Endothelial cell of umbilical vein (primary cell): ENCODE results near the gene SLC6A19. TPM values are rescaled to one million over a fixed set of nuclear protein-coding genes. Genes with fewer than 3 reads are reported as not detected.

Source experiments
- BruUV-seq: library from RNA; stranded (reverse); fragments of 400-500 nt; replicated peaks from 2 replicates; lab custom pipeline; 2021; lab: Mats Ljungman, UMichigan
- CTCF ChIA-PET: fragments of 300-600, 350-600 bp; sonication (Branson Sonifier 250); formaldehyde crosslinking; loops from one replicate; lab custom pipeline; 2021; ENCODE audit warnings: antibody characterized with exemption, inconsistent platforms; lab: Charles Lee
- POLR2A ChIA-PET: fragments of 300-600, 350-600 bp; sonication (Branson Sonifier 250); formaldehyde crosslinking; loops from one replicate; lab custom pipeline; 2021; ENCODE audit warnings: antibody characterized with exemption, inconsistent platforms; lab: Charles Lee
- DNase-seq: peaks from one replicate; pipeline ENCODE4 v3.0.0-alpha.2; 2011; ENCODE audit warnings: low read depth, low spot score
- FAIRE-seq: peaks from 2 replicates; lab custom pipeline; 2011; peaks lifted over from hg19 to GRCh38; lab: Jason Lieb, UNC
- H2AFZ ChIP-seq: 2 replicates; pipeline ENCODE4 v1.6.0; 2012; ENCODE audit warnings: low read depth, low read length, control low read depth, inconsistent platforms
- H3K27ac ChIP-seq: 2 replicates; pipeline ENCODE4 v1.5.1; 2011; ENCODE audit warnings: low read depth, mild to moderate bottlenecking, control low read depth, low read length, moderate library complexity; ENCODE audit not compliant: insufficient read depth
- H3K27me3 ChIP-seq, 2 experiments: 2 replicates each; pipeline versions ENCODE4 v1.6.0 to v1.6.1; 2011; ENCODE audit warnings: low read length in 2 of 2, mixed read lengths in 1 of 2; ENCODE audit not compliant: control insufficient read depth in 2 of 2, insufficient read depth in 2 of 2
- H3K36me3 ChIP-seq, 2 experiments: 2 replicates in 1 of 2; 3 replicates in 1 of 2; pipeline ENCODE4 v1.5.1; 2011; ENCODE audit warnings: low read length in 2 of 2, mild to moderate bottlenecking in 1 of 2, moderate library complexity in 1 of 2; ENCODE audit not compliant: control insufficient read depth in 2 of 2, insufficient read depth in 2 of 2; ENCODE audit errors: extremely low read depth in 1 of 2
- H3K4me1 ChIP-seq: 3 replicates; pipeline ENCODE4 v1.5.1; 2011; ENCODE audit warnings: mild to moderate bottlenecking, low read length; ENCODE audit not compliant: control insufficient read depth, insufficient read depth; ENCODE audit errors: extremely low read depth
- H3K4me2 ChIP-seq: 2 replicates; pipeline ENCODE4 v1.6.1; 2011; ENCODE audit warnings: low read length, control low read depth, mixed read lengths; ENCODE audit not compliant: insufficient read depth
- H3K4me3 ChIP-seq, 3 experiments: fragments of 200-600 bp in 1 of 3; sonication (generic), shearing (Covaris generic) in 1 of 3; replicated peaks in 1 of 3; 2 replicates each; pipeline ENCODE4 v1.5.1; 2011 to 2016; ENCODE audit warnings: control low read depth in 3 of 3, low read length in 3 of 3, mild to moderate bottlenecking in 2 of 3, inconsistent platforms in 1 of 3, low read depth in 1 of 3, moderate library complexity in 1 of 3; ENCODE audit not compliant: insufficient read depth in 1 of 3
- H3K79me2 ChIP-seq: 2 replicates; pipeline ENCODE4 v1.6.0; 2012; ENCODE audit warnings: low read length, inconsistent platforms; ENCODE audit not compliant: control insufficient read depth, insufficient read depth
- H3K9ac ChIP-seq: replicated peaks from 2 replicates; pipeline ENCODE3; 2011; ENCODE audit warnings: low read length, control low read depth; ENCODE audit not compliant: insufficient read depth; ENCODE audit errors: extremely low read depth
- H3K9me1 ChIP-seq: replicated peaks from 3 replicates; pipeline ENCODE4 v1.6.0; 2011; ENCODE audit warnings: mild to moderate bottlenecking, low read length; ENCODE audit not compliant: control insufficient read depth, insufficient read depth; ENCODE audit errors: extremely low read depth
- H3K9me3 ChIP-seq: replicated peaks from 2 replicates; pipeline ENCODE4 v1.5.1; 2012; ENCODE audit warnings: low read length, inconsistent platforms; ENCODE audit not compliant: control insufficient read depth, insufficient read depth
- H4K20me1 ChIP-seq: replicated peaks from 2 replicates; pipeline ENCODE3; 2011; ENCODE audit warnings: mild to moderate bottlenecking, low read length; ENCODE audit not compliant: control insufficient read depth, insufficient read depth; ENCODE audit errors: extremely low read depth
- CTCF ChIP-seq, 2 donors: IDR thresholded peaks; 1 replicate in 1 of 2; 2 replicates in 1 of 2; pipeline ENCODE4 v1.5.1; 2011; ENCODE audit warnings: low read length in 2 of 2, mild to moderate bottlenecking in 2 of 2, moderate library complexity in 2 of 2, control low read depth in 1 of 2, inconsistent platforms in 1 of 2, low read depth in 1 of 2; ENCODE audit not compliant: insufficient read depth in 1 of 2; ENCODE audit errors: extremely low read depth in 1 of 2
- FOS ChIP-seq: IDR thresholded peaks from 2 replicates; pipeline ENCODE4 v1.6.1; 2011; ENCODE audit warnings: mild to moderate bottlenecking, low read length, moderate library complexity, borderline replicate concordance; ENCODE audit not compliant: insufficient read depth
- GATA2 ChIP-seq: IDR thresholded peaks from 2 replicates; pipeline ENCODE4 v1.7.0; 2011; ENCODE audit warnings: low read depth, mild to moderate bottlenecking, moderate library complexity, mixed read lengths, low read length; ENCODE audit not compliant: insufficient read length, insufficient read depth
- JUN ChIP-seq: IDR thresholded peaks from 2 replicates; pipeline ENCODE4 v1.6.1; 2011; ENCODE audit warnings: borderline replicate concordance, low read depth; ENCODE audit not compliant: insufficient read length, insufficient read depth
- MYC ChIP-seq: IDR thresholded peaks from one replicate; pipeline ENCODE4 v1.6.1; 2011; ENCODE audit warnings: mild to moderate bottlenecking, low read depth, low read length
- dilution Hi-C: fragments of 300-500 bp; cut with MboI; formaldehyde crosslinking; loops from one replicate; pipeline ENCODE4 v1.15.0; 2019; ENCODE audit warnings: low sequenced_read_pairs; ENCODE audit not compliant: extremely low pct_ligation_motif_present
- intact Hi-C: fragments of 100-400 bp; cut with micrococcal nuclease; formaldehyde crosslinking; loops from one replicate; pipeline ENCODE4 v1.10.0; 2022
- polyA plus RNA-seq, 4 experiments: library from polyadenylated mRNA; depleted of rRNA in 3 of 4; stranded (reverse) in 3 of 4; unstranded in 1 of 4; fragments of >200 nt; gene quantifications; 2 replicates each; pipeline versions ENCODE4 v1.2.1 to v1.2.3, GENCODE V29; 2011 to 2012; ENCODE audit warnings: missing spikeins in 1 of 4
- total RNA-seq: library from RNA; stranded (reverse); gene quantifications from 2 replicates; pipeline ENCODE4 v1.2.3, GENCODE V29; 2021

Gene SLC6A19
- total and polyA plus RNA-seq, 2 donors (not counting 3 experiments of a cell fraction or from before 2014, with no cell fraction given) = not detected

DNA sequence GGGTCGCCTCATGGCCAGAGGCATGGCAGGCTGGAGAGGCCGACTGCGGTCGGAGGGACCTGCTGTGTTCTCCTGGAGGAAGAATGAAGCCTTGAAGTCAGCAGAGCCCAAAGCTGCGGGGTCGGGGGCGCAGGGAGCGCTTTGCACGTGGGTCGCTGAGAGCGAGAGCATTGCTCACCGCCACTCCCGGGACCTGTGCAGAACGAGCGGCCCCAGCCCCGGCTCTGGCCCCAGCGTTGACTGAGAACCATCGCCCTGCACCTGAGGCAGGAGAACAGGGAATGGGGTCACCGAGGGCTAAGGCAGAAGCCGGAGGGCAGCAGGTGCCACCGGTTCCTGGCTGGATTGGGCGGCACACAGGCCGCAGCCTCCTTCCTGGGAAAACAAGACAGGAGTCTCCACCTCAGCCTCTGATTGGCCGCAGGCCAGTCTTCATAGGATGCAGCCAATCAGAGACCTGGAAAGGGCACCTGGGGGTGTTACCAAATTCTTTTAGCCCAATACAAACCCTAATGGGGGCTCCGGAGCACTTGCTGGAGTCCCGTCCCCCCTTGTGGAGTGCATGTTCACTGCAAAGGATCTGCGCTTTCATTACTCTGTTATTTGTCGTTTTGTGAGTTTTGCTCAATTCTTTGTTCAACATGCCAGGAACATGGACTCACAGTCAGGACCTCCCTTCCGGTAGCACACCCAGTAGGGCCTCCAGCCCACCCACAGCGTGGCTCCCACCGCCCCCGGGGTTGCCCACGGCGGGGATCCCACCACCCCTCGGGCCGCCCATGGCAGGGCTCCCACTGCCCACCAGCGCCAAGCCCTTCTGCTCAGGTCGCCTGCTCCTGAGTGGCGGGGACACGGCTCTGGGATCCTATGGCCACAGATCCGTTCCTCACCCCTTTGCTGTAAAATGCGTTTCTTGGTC is 24.7 kb upstream of the SLC6A19 start:
- BruUV-seq = no TSS peak
- no peak for TF ChIP-seq JUN
- no peak for TF ChIP-seq MYC
- TF ChIP-seq GATA2 = no peak
- TF ChIP-seq CTCF (IDR thresholded peaks at IDR 0.05; ENCODE audit: extremely low read depth in 1 of 2, insufficient read depth in 1 of 2, low read depth in 1 of 2, low read length in 2 of 2) = no peak
- no peak for TF ChIP-seq FOS
- POLR2A ChIA-PET = no interaction called here
- dilution Hi-C loops (no loop called here), intact Hi-C loops (no loop called here)
- Histone ChIP-seq H3K4me2 (no peak overlapping the region), H3K4me3 (no peak overlapping the region), H3K36me3 (no peaks in the 10 kb centered on the region), H3K9me3 (no peaks in the 10 kb centered on the region), H3K27me3 (no peaks in the 10 kb centered on the region), H2AFZ (no peak overlapping the region), H3K9me1 (no peaks in the 10 kb centered on the region), H3K79me2 (no peaks in the 10 kb centered on the region), H3K4me1 (no peaks in the 10 kb centered on the region), H4K20me1 (no peaks in the 10 kb centered on the region), H3K27ac (no peak overlapping the region), H3K9ac (no peak overlapping the region)
- CTCF ChIA-PET = interaction anchor here (4.0 kb wide), 1 partner anchor 254 kb away, joined by 44 read pairs; no protein-coding TSS in a partner anchor
- no peak for FAIRE-seq
- no peak for DNase-seq
